ENCODE results near the gene KPNA3. TPM values are rescaled to one million over a fixed set of nuclear protein-coding genes. Genes with fewer than 3 reads are reported as not detected.
"Not testable (repeated sequence)": the region's sequence is repeated elsewhere in the genome, so short reads cannot be mapped to it uniquely, and the experiment has no call there.

Gene KPNA3
- total and polyA plus RNA-seq, 2 donors (not counting 1 experiment from before 2014, with no cell fraction given) = 37.0 to 68.3 TPM

- Histone ChIP-seq H3K36me3 (ENCODE audit: control insufficient read depth, insufficient read depth, low read length) (no peaks in the 10 kb centered on the region), H3K27me3 (ENCODE audit: control insufficient read depth, insufficient read depth, low read length) (no peaks in the 10 kb centered on the region), H3K79me2 (ENCODE audit: control insufficient read depth, insufficient read depth, low read length) (no peaks in the 10 kb centered on the region), H3K4me3 (replicated peaks in 1 of 4; ENCODE audit: control extremely low read depth in 1 of 4, insufficient read depth in 1 of 4, low read depth in 3 of 4, low read length in 4 of 4) (no peak overlapping the region), H3K9me3 (ENCODE audit: control insufficient read depth, insufficient read depth, low read depth, low read length) (no peaks in the 10 kb centered on the region), H3K4me1 (ENCODE audit: control insufficient read depth, extremely low read depth, insufficient read depth, low read length) (no peaks in the 10 kb centered on the region), H2AFZ (ENCODE audit: low read length) (no peak overlapping the region), H3K27ac (ENCODE audit: insufficient read depth, low read length) (no peak overlapping the region), H3K9ac (ENCODE audit: insufficient read depth, low read length) (no peak overlapping the region), H4K20me1 (ENCODE audit: control insufficient read depth, extremely low read depth, insufficient read depth, low read length) (no peaks in the 10 kb centered on the region), H3K4me2 (ENCODE audit: extremely low read depth, insufficient read depth, low read length) (no peak overlapping the region)
- DNase-seq (ENCODE audit: low read depth in 2 of 2) = no peak
- TF ChIP-seq, protein P1, sequence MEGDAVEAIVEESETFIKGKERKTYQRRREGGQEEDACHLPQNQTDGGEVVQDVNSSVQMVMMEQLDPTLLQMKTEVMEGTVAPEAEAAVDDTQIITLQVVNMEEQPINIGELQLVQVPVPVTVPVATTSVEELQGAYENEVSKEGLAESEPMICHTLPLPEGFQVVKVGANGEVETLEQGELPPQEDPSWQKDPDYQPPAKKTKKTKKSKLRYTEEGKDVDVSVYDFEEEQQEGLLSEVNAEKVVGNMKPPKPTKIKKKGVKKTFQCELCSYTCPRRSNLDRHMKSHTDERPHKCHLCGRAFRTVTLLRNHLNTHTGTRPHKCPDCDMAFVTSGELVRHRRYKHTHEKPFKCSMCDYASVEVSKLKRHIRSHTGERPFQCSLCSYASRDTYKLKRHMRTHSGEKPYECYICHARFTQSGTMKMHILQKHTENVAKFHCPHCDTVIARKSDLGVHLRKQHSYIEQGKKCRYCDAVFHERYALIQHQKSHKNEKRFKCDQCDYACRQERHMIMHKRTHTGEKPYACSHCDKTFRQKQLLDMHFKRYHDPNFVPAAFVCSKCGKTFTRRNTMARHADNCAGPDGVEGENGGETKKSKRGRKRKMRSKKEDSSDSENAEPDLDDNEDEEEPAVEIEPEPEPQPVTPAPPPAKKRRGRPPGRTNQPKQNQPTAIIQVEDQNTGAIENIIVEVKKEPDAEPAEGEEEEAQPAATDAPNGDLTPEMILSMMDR (conservative IDR thresholded peaks at IDR 0.05 in 1 of 2, IDR thresholded peaks at IDR 0.05 in 1 of 2; ENCODE audit: low read depth in 1 of 2, low read length in 2 of 2) = no peak
- no peak for TF ChIP-seq EZH2 (IDR thresholded peaks at IDR 0.05; ENCODE audit: low read length, missing control alignments)
Observed at GRCh38 chr13:49827336-49827735, 34.9 kb upstream of the KPNA3 start.

DNA sequence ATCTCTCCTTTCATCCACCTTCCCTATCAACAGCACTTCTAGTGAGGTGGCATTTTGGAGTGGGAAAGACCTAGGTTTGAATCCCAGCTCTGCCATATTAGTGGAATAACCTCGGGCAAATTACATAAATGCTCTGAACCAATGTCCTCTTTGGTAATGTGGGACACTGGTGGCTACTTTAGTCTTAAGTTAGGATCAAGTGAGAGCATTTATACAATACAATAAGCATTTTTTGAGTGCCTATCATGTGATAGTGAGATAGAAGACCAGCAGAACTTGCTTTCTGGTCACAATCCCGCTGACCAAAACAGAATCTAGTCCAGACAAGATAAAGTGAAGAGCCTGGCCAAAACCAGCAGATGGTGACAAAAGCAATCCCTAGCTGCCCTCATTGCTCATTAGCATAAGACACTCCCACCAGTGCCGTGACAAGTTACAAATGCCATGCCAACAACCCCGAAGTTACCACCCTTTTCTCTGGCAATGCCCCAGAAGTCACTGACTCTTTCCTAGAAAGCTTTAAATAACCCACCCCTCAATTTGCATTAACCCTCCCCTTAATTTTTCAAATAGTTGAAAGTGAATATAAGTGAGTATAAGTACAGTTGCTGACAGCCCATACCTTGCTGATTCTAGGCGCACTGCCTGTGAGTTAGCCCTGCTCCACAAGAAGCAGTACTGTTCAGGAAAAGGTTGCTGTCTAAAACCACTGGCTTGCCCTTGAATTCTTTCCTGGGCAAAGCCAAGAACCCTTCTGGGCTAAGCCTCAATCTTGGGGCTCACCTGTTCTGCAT is 28.9 kb upstream of the KPNA3 start:
- Histone ChIP-seq H3K4me1 (ENCODE audit: control insufficient read depth, extremely low read depth, insufficient read depth, low read length) (no peaks in the 10 kb centered on the region), H3K27me3 (ENCODE audit: control insufficient read depth, insufficient read depth, low read length) (peaks cover 6% of the 10 kb centered on the region), H2AFZ (ENCODE audit: low read length) (no peak overlapping the region), H3K9ac (ENCODE audit: insufficient read depth, low read length) (no peak overlapping the region), H3K4me3 (replicated peaks in 1 of 4; ENCODE audit: control extremely low read depth in 1 of 4, insufficient read depth in 1 of 4, low read depth in 3 of 4, low read length in 4 of 4) (no peak overlapping the region), H3K27ac (ENCODE audit: insufficient read depth, low read length) (no peak overlapping the region), H4K20me1 (ENCODE audit: control insufficient read depth, extremely low read depth, insufficient read depth, low read length) (no peaks in the 10 kb centered on the region), H3K9me3 (ENCODE audit: control insufficient read depth, insufficient read depth, low read depth, low read length) (no peaks in the 10 kb centered on the region), H3K79me2 (ENCODE audit: control insufficient read depth, insufficient read depth, low read length) (no peaks in the 10 kb centered on the region), H3K36me3 (ENCODE audit: control insufficient read depth, insufficient read depth, low read length) (no peaks in the 10 kb centered on the region), H3K4me2 (ENCODE audit: extremely low read depth, insufficient read depth, low read length) (no peak overlapping the region)
- TF ChIP-seq, protein P1 (conservative IDR thresholded peaks at IDR 0.05 in 1 of 2, IDR thresholded peaks at IDR 0.05 in 1 of 2; ENCODE audit: low read depth in 1 of 2, low read length in 2 of 2) = no peak
- no peak for DNase-seq (ENCODE audit: low read depth in 2 of 2)

GRCh38 chr13:49820591-49821215 is 28.2 kb upstream of the KPNA3 start:
- no peak for DNase-seq (ENCODE audit: low read depth in 2 of 2)

GRCh38 chr13:49816047-49816446 is 23.6 kb upstream of the KPNA3 start:
- not testable (repeated sequence) for H3K4me1 ChIP-seq (ENCODE audit: control insufficient read depth, extremely low read depth, insufficient read depth, low read length)

More at GRCh38 chr13:49820591-49821215, 28.2 kb upstream of the KPNA3 start:
- no peaks in the 10 kb centered on the region for H3K9me3 ChIP-seq (ENCODE audit: control insufficient read depth, insufficient read depth, low read depth, low read length)
- H3K36me3 ChIP-seq (ENCODE audit: control insufficient read depth, insufficient read depth, low read length) = no peaks in the 10 kb centered on the region
- no peak overlapping the region for H3K9ac ChIP-seq (ENCODE audit: insufficient read depth, low read length)
- no peaks in the 10 kb centered on the region for H4K20me1 ChIP-seq (ENCODE audit: control insufficient read depth, extremely low read depth, insufficient read depth, low read length)
- no peak overlapping the region for H3K4me3 ChIP-seq (replicated peaks in 1 of 4; ENCODE audit: control extremely low read depth in 1 of 4, insufficient read depth in 1 of 4, low read depth in 3 of 4, low read length in 4 of 4)
- H3K79me2 ChIP-seq (ENCODE audit: control insufficient read depth, insufficient read depth, low read length) = no peaks in the 10 kb centered on the region
- no peak overlapping the region for H2AFZ ChIP-seq (ENCODE audit: low read length)
- TF ChIP-seq, protein P1 (conservative IDR thresholded peaks at IDR 0.05 in 1 of 2, IDR thresholded peaks at IDR 0.05 in 1 of 2; ENCODE audit: low read depth in 1 of 2, low read length in 2 of 2) = no peak
- TF ChIP-seq EZH2 (IDR thresholded peaks at IDR 0.05; ENCODE audit: low read length, missing control alignments) = no peak
- no peaks in the 10 kb centered on the region for H3K4me1 ChIP-seq (ENCODE audit: control insufficient read depth, extremely low read depth, insufficient read depth, low read length)
- peaks cover 6% of the 10 kb centered on the region for H3K27me3 ChIP-seq (ENCODE audit: control insufficient read depth, insufficient read depth, low read length)
- H3K4me2 ChIP-seq (ENCODE audit: extremely low read depth, insufficient read depth, low read length) = no peak overlapping the region
- H3K27ac ChIP-seq (ENCODE audit: insufficient read depth, low read length) = no peak overlapping the region

More at GRCh38 chr13:49816047-49816446, 23.6 kb upstream of the KPNA3 start:
- H3K27me3 ChIP-seq (ENCODE audit: control insufficient read depth, insufficient read depth, low read length); H3K79me2 ChIP-seq (ENCODE audit: control insufficient read depth, insufficient read depth, low read length); H4K20me1 ChIP-seq (ENCODE audit: control insufficient read depth, extremely low read depth, insufficient read depth, low read length); H2AFZ ChIP-seq (ENCODE audit: low read length); DNase-seq (ENCODE audit: low read depth in 2 of 2); H3K36me3 ChIP-seq (ENCODE audit: control insufficient read depth, insufficient read depth, low read length); H3K9me3 ChIP-seq (ENCODE audit: control insufficient read depth, insufficient read depth, low read depth, low read length); H3K9ac ChIP-seq (ENCODE audit: insufficient read depth, low read length); H3K4me2 ChIP-seq (ENCODE audit: extremely low read depth, insufficient read depth, low read length); H3K27ac ChIP-seq (ENCODE audit: insufficient read depth, low read length); H3K4me3 ChIP-seq (replicated peaks in 1 of 4; ENCODE audit: control extremely low read depth in 1 of 4, insufficient read depth in 1 of 4, low read depth in 3 of 4, low read length in 4 of 4): not testable (repeated sequence)
